ENCODE data around the gene FBLIM1. TPM values are rescaled to one million over a fixed set of nuclear protein-coding genes. Genes with fewer than 3 reads are reported as not detected.

Gene FBLIM1
- total RNA-seq, 1 donor from 2014 or later = not detected

Other genes with a start within 250 kb of the FBLIM1 start
- 15.7 and 17.3 TPM in 2 replicates for gene CASP9, start 234.6 kb upstream of the FBLIM1 start, total RNA-seq
- 15.4 and 16.3 TPM in 2 replicates for gene DNAJC16, start 231.9 kb upstream of the FBLIM1 start, total RNA-seq
- 31.0 and 31.5 TPM in 2 replicates for gene AGMAT, start 173.7 kb upstream of the FBLIM1 start, total RNA-seq
- gene DDI2, start 141.3 kb upstream of the FBLIM1 start, total RNA-seq = 50.5 and 53.0 TPM in 2 replicates
- 59.9 and 60.3 TPM in 2 replicates for gene PLEKHM2, start 74.5 kb upstream of the FBLIM1 start, total RNA-seq
- 1.4 and 1.5 TPM in 2 replicates for gene SLC25A34, start 22.5 kb upstream of the FBLIM1 start, total RNA-seq
- not detected in 2 replicates for gene TMEM82, start 16.3 kb upstream of the FBLIM1 start, total RNA-seq
- gene UQCRHL, start 48.9 kb downstream of the FBLIM1 start, total RNA-seq = 1.5 TPM in 2 replicates
- gene SPEN, start 88.9 kb downstream of the FBLIM1 start, total RNA-seq = 89.1 and 94.1 TPM in 2 replicates
- 60.9 and 63.9 TPM in 2 replicates for gene ZBTB17, start 217.3 kb downstream of the FBLIM1 start, total RNA-seq
- gene SRARP, start 245.4 kb downstream of the FBLIM1 start, total RNA-seq = not detected in 2 replicates